ENCODE measurements around the gene ACIN1.

ACIN1 gene

DNA sequence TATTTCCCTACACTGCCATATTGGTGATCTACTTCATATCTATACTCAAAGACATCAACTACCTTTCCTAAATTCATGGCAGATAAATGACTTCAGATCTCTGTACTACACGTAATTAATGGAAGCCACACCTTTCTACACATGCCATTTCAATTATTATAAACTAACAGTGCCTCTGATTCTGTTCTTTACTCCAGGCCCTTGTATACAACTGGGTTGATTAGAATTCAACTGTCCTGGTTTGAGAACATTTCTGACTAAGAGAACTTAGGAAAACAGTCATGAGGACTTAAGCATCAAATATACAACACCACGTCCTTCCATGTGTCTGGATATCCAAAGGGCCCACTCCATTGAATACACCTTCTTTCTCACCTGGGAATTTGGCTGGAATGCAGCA is 1.8 kb downstream of the ACIN1 start:
- Histone ChIP-seq H3K36me3 (ENCODE audit: low read length) (peaks cover 32% of the 10 kb centered on the region), H3F3A (ENCODE audit: insufficient read depth) (no peaks in the 10 kb centered on the region), H3K79me2 (ENCODE audit: insufficient read depth, low read length) (peaks cover 55% of the 10 kb centered on the region), H3K4me3 (ENCODE audit: insufficient read depth, low read length, poor library complexity, severe bottlenecking) (no peak overlapping the region), H3K27ac (ENCODE audit: low read depth, low read length) (no peak overlapping the region), H3K27me3 (ENCODE audit: low read length) (no peaks in the 10 kb centered on the region), H3K4me2 (ENCODE audit: low read depth, low read length, poor library complexity, severe bottlenecking) (peak overlapping the region; percentile 89), H3K9me3 (ENCODE audit: insufficient read depth, low read length) (no peaks in the 10 kb centered on the region), H2AFZ (ENCODE audit: low read depth, low read length, severe bottlenecking) (no peak overlapping the region), H4K20me1 (ENCODE audit: low read depth, low read length) (peaks cover 21% of the 10 kb centered on the region), H3K9ac (ENCODE audit: low read length) (peak overlapping the region; percentile 85; the same call in 1 of the 2 replicates), H3K9me2 (replicated peaks; ENCODE audit: insufficient read depth, low read length) (no peaks in the 10 kb centered on the region)
- TF ChIP-seq EZH2phosphoT487 (conservative IDR thresholded peaks at IDR 0.05; ENCODE audit: low read length) = no peak
- TF ChIP-seq, protein P1, sequence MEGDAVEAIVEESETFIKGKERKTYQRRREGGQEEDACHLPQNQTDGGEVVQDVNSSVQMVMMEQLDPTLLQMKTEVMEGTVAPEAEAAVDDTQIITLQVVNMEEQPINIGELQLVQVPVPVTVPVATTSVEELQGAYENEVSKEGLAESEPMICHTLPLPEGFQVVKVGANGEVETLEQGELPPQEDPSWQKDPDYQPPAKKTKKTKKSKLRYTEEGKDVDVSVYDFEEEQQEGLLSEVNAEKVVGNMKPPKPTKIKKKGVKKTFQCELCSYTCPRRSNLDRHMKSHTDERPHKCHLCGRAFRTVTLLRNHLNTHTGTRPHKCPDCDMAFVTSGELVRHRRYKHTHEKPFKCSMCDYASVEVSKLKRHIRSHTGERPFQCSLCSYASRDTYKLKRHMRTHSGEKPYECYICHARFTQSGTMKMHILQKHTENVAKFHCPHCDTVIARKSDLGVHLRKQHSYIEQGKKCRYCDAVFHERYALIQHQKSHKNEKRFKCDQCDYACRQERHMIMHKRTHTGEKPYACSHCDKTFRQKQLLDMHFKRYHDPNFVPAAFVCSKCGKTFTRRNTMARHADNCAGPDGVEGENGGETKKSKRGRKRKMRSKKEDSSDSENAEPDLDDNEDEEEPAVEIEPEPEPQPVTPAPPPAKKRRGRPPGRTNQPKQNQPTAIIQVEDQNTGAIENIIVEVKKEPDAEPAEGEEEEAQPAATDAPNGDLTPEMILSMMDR (IDR thresholded peaks at IDR 0.05; ENCODE audit: insufficient read depth, low read length, poor library complexity, severe bottlenecking) = no peak

DNA sequence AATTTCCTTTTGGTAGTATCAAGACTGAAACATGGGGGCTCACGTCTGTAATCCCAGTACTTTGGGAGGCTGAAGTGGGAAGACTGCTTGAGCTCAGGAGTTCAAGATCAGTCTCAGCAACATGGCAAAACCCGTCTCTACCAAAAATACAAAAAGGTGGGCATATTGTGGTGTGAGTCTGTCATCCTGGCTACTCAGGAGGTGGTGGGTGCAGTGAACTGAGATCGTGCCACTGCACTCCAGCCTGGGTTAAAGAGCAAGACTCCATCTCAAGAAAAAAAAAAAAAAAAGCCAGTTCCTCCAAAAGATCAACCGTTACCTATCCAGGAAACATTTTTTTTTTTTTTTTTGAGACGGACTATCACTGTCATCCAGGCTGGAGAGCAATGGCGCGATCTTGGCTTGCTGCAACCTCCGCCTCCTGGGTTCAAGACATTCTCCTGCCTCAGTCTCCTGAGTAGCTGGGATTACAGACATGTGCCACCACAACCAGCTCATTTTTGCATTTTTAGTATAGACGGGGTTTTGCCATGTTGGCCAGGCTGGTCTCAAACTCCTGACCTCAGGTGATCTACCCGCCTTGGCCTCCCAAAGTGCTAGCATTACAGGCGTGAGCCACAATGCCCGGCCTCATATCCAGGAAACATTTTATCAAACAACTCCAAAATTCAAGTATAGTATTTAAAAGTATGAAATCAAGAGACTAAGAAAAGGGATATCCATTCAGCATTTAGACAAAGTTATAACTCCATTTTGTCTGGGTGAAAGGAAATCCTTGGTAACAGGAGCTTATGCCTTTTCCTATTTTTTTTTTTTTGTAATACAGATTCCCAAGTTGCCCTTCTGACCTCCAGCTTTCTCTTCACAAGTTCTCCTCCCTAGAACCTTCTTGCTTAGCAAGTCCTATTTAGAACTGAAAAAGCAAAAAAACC is 3.4 kb downstream of the ACIN1 start:
- Histone ChIP-seq H3F3A (ENCODE audit: insufficient read depth) (0 out of 2 replicates have a peak, but pooled peaks cover 3% of the 10 kb centered on the region), H3K36me3 (ENCODE audit: low read length) (peaks cover 42% of the 10 kb centered on the region)

DNA sequence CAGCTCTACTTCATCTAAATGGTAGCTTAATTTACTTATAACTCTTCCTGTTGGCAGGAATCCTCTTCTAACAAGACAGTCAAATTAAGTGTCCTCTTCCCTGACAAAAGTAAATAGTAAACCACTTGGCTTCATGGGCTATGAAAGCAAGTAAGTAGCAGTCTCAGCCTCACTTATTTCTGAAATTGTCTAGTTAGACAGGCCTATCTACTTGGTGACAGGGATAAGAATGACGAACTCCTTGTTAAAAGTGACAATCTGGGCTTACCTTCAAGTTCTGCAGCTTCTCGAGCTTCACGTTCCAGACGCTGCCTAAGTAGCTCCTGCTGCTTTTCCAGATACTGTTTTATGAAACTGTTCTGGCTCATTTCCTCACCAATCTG is 4.7 kb downstream of the ACIN1 start:
- H3K9ac ChIP-seq (ENCODE audit: low read length) = no peak overlapping the region
- peaks cover 45% of the 10 kb centered on the region for H3K79me2 ChIP-seq (ENCODE audit: insufficient read depth, low read length)
- H3K4me3 ChIP-seq (ENCODE audit: insufficient read depth, low read length, poor library complexity, severe bottlenecking) = no peak overlapping the region
- H3K4me2 ChIP-seq (ENCODE audit: low read depth, low read length, poor library complexity, severe bottlenecking) = no peak overlapping the region
- 0 out of 2 replicates have a peak, but pooled peaks cover 3% of the 10 kb centered on the region for H3F3A ChIP-seq (ENCODE audit: insufficient read depth)
- no peak overlapping the region for H3K27ac ChIP-seq (ENCODE audit: low read depth, low read length)
- H3K9me2 ChIP-seq (replicated peaks; ENCODE audit: insufficient read depth, low read length) = no peaks in the 10 kb centered on the region
- peaks cover 52% of the 10 kb centered on the region for H3K36me3 ChIP-seq (ENCODE audit: low read length)
- TF ChIP-seq EZH2phosphoT487 (conservative IDR thresholded peaks at IDR 0.05; ENCODE audit: low read length) = no peak
- TF ChIP-seq, protein P1 (IDR thresholded peaks at IDR 0.05; ENCODE audit: insufficient read depth, low read length, poor library complexity, severe bottlenecking) = no peak
- H2AFZ ChIP-seq (ENCODE audit: low read depth, low read length, severe bottlenecking) = no peak overlapping the region
- H4K20me1 ChIP-seq (ENCODE audit: low read depth, low read length) = peaks cover 25% of the 10 kb centered on the region
- no peaks in the 10 kb centered on the region for H3K9me3 ChIP-seq (ENCODE audit: insufficient read depth, low read length)
- no peaks in the 10 kb centered on the region for H3K27me3 ChIP-seq (ENCODE audit: low read length)

More for the DNA sequence above, 3.4 kb downstream of the ACIN1 start:
- TF ChIP-seq, protein P1 (IDR thresholded peaks at IDR 0.05; ENCODE audit: insufficient read depth, low read length, poor library complexity, severe bottlenecking) = no peak
- TF ChIP-seq EZH2phosphoT487 (conservative IDR thresholded peaks at IDR 0.05; ENCODE audit: low read length) = no peak
- Histone ChIP-seq H3K9me3 (ENCODE audit: insufficient read depth, low read length) (no peaks in the 10 kb centered on the region), H2AFZ (ENCODE audit: low read depth, low read length, severe bottlenecking) (no peak overlapping the region), H4K20me1 (ENCODE audit: low read depth, low read length) (peaks cover 21% of the 10 kb centered on the region), H3K9me2 (replicated peaks; ENCODE audit: insufficient read depth, low read length) (no peaks in the 10 kb centered on the region), H3K27ac (ENCODE audit: low read depth, low read length) (no peak overlapping the region), H3K9ac (ENCODE audit: low read length) (no peak overlapping the region), H3K4me2 (ENCODE audit: low read depth, low read length, poor library complexity, severe bottlenecking) (no peak overlapping the region), H3K27me3 (ENCODE audit: low read length) (no peaks in the 10 kb centered on the region), H3K79me2 (ENCODE audit: insufficient read depth, low read length) (peaks cover 55% of the 10 kb centered on the region), H3K4me3 (ENCODE audit: insufficient read depth, low read length, poor library complexity, severe bottlenecking) (no peak overlapping the region)
